Measurements from ENCODE around the gene SH3D19.

DNA sequence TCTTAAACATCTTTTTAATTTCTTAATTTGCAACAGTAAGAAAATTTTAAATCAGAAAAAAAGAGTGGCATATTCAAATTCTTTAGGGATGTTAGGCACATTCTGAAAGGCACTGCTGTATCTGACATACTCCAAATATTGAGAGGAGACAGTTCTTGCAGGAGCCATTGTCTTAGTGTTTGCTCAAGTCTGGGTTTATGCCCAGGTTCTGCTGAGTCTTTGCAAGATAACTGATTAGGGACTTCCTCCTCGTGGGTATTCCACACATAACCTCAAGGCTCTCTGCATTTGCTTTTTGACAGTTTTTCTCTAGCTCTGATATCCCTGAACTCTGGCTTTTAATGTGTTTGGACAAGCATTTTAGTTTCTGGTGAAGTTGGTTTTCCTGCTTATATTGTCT lies 173.4 kb downstream of the SH3D19 start:
- TF ChIP-seq, protein P1, sequence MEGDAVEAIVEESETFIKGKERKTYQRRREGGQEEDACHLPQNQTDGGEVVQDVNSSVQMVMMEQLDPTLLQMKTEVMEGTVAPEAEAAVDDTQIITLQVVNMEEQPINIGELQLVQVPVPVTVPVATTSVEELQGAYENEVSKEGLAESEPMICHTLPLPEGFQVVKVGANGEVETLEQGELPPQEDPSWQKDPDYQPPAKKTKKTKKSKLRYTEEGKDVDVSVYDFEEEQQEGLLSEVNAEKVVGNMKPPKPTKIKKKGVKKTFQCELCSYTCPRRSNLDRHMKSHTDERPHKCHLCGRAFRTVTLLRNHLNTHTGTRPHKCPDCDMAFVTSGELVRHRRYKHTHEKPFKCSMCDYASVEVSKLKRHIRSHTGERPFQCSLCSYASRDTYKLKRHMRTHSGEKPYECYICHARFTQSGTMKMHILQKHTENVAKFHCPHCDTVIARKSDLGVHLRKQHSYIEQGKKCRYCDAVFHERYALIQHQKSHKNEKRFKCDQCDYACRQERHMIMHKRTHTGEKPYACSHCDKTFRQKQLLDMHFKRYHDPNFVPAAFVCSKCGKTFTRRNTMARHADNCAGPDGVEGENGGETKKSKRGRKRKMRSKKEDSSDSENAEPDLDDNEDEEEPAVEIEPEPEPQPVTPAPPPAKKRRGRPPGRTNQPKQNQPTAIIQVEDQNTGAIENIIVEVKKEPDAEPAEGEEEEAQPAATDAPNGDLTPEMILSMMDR (conservative IDR thresholded peaks at IDR 0.05) = no peak
- no peak for TF ChIP-seq ZFX (IDR thresholded peaks at IDR 0.05)
